ENCODE data around the gene BRCC3. TPM values are rescaled to one million over a fixed set of nuclear protein-coding genes. Genes with fewer than 3 reads are reported as not detected.
A peak's percentile ranks its signal among the peaks of the same experiment; 100 is the strongest.

Gene BRCC3
- polyA plus RNA-seq, 1 donor from 2014 or later, result 28.1 TPM

DNA sequence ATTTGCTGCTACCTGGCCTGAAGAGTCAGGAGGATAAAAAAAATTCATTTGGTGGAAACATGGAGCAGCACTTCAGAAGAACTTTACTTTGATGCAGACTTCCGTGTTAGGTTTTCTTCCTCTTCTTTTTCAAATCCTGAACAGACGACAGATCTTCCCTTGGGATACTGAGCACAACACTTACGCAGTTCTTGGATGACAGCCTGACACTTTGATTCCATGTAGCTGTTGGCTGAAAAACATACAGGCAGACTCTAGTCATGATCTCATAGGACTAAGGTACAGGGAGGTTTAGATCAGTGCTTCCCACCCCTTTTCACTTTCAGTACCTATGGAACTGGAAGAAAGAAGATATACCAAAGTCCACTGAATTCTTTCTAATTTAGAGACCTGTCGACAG, 9.5 kb upstream of the BRCC3 start:
- Histone ChIP-seq H2AFZ (ENCODE audit: low read depth, low read length) (no peak overlapping the region), H3K4me3 (ENCODE audit: low read length) (no peak overlapping the region), H3K36me3 (ENCODE audit: insufficient read depth, low read length) (no peaks in the 10 kb centered on the region), H3K27me3 (ENCODE audit: insufficient read depth, low read depth, low read length) (no peaks in the 10 kb centered on the region), H3K9ac (ENCODE audit: low read length) (no peak overlapping the region), H3F3A (ENCODE audit: insufficient read depth, low read length, poor library complexity, severe bottlenecking) (no peaks in the 10 kb centered on the region), H3K9me2 (ENCODE audit: insufficient read depth, low read length) (no peaks in the 10 kb centered on the region), H3K4me2 (ENCODE audit: low read length) (no peak overlapping the region), H3K27ac (ENCODE audit: low read length) (no peak overlapping the region), H4K20me1 (ENCODE audit: insufficient read depth) (no peaks in the 10 kb centered on the region), H3K79me2 (replicated peaks; ENCODE audit: insufficient read depth, low read length) (no peaks in the 10 kb centered on the region), H3K9me3 (ENCODE audit: low read length) (no peaks in the 10 kb centered on the region)
- no peak for TF ChIP-seq MXI1 (conservative IDR thresholded peaks at IDR 0.05; ENCODE audit: poor library complexity, severe bottlenecking)
- TF ChIP-seq POLR2AphosphoS5 (IDR thresholded peaks at IDR 0.05), result peak; percentile 53
- TF ChIP-seq EP300 (conservative IDR thresholded peaks at IDR 0.05; ENCODE audit: poor library complexity, severe bottlenecking), result peak; percentile 46
- TF ChIP-seq EZH2 (IDR thresholded peaks at IDR 0.05; ENCODE audit: borderline replicate concordance, insufficient read depth, low read length, poor library complexity, severe bottlenecking), result no peak
- TF ChIP-seq TAF1 (IDR thresholded peaks at IDR 0.05; ENCODE audit: low read depth), result no peak

GRCh38 chrX:155065035-155065734, 6.1 kb upstream of the BRCC3 start:
- Histone ChIP-seq H3F3A (ENCODE audit: insufficient read depth, low read length, poor library complexity, severe bottlenecking) (no peaks in the 10 kb centered on the region), H4K20me1 (ENCODE audit: insufficient read depth) (no peaks in the 10 kb centered on the region), H3K9me3 (ENCODE audit: low read length) (no peaks in the 10 kb centered on the region), H3K27ac (ENCODE audit: low read length) (no peak overlapping the region), H3K27me3 (ENCODE audit: insufficient read depth, low read depth, low read length) (no peaks in the 10 kb centered on the region), H3K9ac (ENCODE audit: low read length) (no peak overlapping the region), H2AFZ (ENCODE audit: low read depth, low read length) (no peak overlapping the region), H3K79me2 (replicated peaks; ENCODE audit: insufficient read depth, low read length) (no peaks in the 10 kb centered on the region), H3K36me3 (ENCODE audit: insufficient read depth, low read length) (no peaks in the 10 kb centered on the region), H3K9me2 (ENCODE audit: insufficient read depth, low read length) (no peaks in the 10 kb centered on the region), H3K4me2 (ENCODE audit: low read length) (no peak overlapping the region), H3K4me3 (ENCODE audit: low read length) (no peak overlapping the region)
- TF ChIP-seq SMC3 (conservative IDR thresholded peaks at IDR 0.05; ENCODE audit: poor library complexity) (no peak), EP300 (conservative IDR thresholded peaks at IDR 0.05; ENCODE audit: poor library complexity, severe bottlenecking) (no peak), TAF1 (IDR thresholded peaks at IDR 0.05; ENCODE audit: low read depth) (no peak), POLR2AphosphoS5 (IDR thresholded peaks at IDR 0.05) (no peak), EZH2 (IDR thresholded peaks at IDR 0.05; ENCODE audit: borderline replicate concordance, insufficient read depth, low read length, poor library complexity, severe bottlenecking) (no peak)
- TF ChIP-seq, protein P1, sequence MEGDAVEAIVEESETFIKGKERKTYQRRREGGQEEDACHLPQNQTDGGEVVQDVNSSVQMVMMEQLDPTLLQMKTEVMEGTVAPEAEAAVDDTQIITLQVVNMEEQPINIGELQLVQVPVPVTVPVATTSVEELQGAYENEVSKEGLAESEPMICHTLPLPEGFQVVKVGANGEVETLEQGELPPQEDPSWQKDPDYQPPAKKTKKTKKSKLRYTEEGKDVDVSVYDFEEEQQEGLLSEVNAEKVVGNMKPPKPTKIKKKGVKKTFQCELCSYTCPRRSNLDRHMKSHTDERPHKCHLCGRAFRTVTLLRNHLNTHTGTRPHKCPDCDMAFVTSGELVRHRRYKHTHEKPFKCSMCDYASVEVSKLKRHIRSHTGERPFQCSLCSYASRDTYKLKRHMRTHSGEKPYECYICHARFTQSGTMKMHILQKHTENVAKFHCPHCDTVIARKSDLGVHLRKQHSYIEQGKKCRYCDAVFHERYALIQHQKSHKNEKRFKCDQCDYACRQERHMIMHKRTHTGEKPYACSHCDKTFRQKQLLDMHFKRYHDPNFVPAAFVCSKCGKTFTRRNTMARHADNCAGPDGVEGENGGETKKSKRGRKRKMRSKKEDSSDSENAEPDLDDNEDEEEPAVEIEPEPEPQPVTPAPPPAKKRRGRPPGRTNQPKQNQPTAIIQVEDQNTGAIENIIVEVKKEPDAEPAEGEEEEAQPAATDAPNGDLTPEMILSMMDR (IDR thresholded peaks at IDR 0.05; ENCODE audit: poor library complexity, severe bottlenecking), result no peak

DNA sequence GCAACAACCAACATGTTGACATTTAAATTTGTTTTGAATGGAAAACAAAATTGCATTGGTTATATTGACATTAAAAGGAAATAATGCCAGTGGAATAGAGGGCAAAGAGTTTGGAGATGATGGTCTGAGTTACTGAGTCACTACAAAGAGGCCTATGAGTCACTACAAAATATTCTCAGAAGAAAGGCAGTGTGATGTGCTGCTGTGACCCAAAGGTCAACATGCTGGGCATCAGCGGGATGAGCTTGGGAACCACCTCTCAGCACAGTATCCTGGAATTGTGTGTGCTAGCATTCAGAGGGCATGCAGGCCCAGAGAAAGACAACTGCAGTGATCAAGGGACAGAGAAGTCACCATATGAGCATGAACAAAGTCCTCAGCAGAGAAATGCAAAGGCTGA, 3.1 kb upstream of the BRCC3 start:
- no peak overlapping the region for H3K9ac ChIP-seq (ENCODE audit: low read length)
- H2AFZ ChIP-seq (ENCODE audit: low read depth, low read length), result no peak overlapping the region
- H4K20me1 ChIP-seq (ENCODE audit: insufficient read depth), result no peaks in the 10 kb centered on the region
- H3K36me3 ChIP-seq (ENCODE audit: insufficient read depth, low read length), result no peaks in the 10 kb centered on the region
- no peak overlapping the region for H3K4me2 ChIP-seq (ENCODE audit: low read length)
- no peak overlapping the region for H3K27ac ChIP-seq (ENCODE audit: low read length)
- peaks cover 3% of the 10 kb centered on the region for H3K79me2 ChIP-seq (replicated peaks; ENCODE audit: insufficient read depth, low read length)
- no peaks in the 10 kb centered on the region for H3K9me2 ChIP-seq (ENCODE audit: insufficient read depth, low read length)
- H3K9me3 ChIP-seq (ENCODE audit: low read length), result no peaks in the 10 kb centered on the region
- H3K27me3 ChIP-seq (ENCODE audit: insufficient read depth, low read depth, low read length), result no peaks in the 10 kb centered on the region
- TF ChIP-seq, protein P2, sequence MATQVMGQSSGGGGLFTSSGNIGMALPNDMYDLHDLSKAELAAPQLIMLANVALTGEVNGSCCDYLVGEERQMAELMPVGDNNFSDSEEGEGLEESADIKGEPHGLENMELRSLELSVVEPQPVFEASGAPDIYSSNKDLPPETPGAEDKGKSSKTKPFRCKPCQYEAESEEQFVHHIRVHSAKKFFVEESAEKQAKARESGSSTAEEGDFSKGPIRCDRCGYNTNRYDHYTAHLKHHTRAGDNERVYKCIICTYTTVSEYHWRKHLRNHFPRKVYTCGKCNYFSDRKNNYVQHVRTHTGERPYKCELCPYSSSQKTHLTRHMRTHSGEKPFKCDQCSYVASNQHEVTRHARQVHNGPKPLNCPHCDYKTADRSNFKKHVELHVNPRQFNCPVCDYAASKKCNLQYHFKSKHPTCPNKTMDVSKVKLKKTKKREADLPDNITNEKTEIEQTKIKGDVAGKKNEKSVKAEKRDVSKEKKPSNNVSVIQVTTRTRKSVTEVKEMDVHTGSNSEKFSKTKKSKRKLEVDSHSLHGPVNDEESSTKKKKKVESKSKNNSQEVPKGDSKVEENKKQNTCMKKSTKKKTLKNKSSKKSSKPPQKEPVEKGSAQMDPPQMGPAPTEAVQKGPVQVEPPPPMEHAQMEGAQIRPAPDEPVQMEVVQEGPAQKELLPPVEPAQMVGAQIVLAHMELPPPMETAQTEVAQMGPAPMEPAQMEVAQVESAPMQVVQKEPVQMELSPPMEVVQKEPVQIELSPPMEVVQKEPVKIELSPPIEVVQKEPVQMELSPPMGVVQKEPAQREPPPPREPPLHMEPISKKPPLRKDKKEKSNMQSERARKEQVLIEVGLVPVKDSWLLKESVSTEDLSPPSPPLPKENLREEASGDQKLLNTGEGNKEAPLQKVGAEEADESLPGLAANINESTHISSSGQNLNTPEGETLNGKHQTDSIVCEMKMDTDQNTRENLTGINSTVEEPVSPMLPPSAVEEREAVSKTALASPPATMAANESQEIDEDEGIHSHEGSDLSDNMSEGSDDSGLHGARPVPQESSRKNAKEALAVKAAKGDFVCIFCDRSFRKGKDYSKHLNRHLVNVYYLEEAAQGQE (IDR thresholded peaks at IDR 0.05; ENCODE audit: borderline replicate concordance), result no peak
- TF ChIP-seq EZH2 (IDR thresholded peaks at IDR 0.05; ENCODE audit: borderline replicate concordance, insufficient read depth, low read length, poor library complexity, severe bottlenecking), result no peak
- TF ChIP-seq EP300 (conservative IDR thresholded peaks at IDR 0.05; ENCODE audit: poor library complexity, severe bottlenecking), result no peak
- TF ChIP-seq TAF1 (IDR thresholded peaks at IDR 0.05; ENCODE audit: low read depth), result no peak
- no peak overlapping the region for H3K4me3 ChIP-seq (ENCODE audit: low read length)
- H3F3A ChIP-seq (ENCODE audit: insufficient read depth, low read length, poor library complexity, severe bottlenecking), result no peaks in the 10 kb centered on the region
